Cardiac muscle cell (in vitro differentiated cells and primary cell): ENCODE results near the gene UPK1A. TPM values are rescaled to one million over a fixed set of nuclear protein-coding genes. Genes with fewer than 3 reads are reported as not detected.
"Not testable (repeated sequence)": the region's sequence is repeated elsewhere in the genome, so short reads cannot be mapped to it uniquely, and the experiment has no call there.

Source experiments
- DNase-seq, 2 donors: peaks; one replicate each; pipeline versions ENCODE4 v3.0.0 to v3.0.0-alpha.2; 2010 to 2017; ENCODE audit warnings: low read depth in 1 of 2, low spot score in 1 of 2
- H3K27ac ChIP-seq: fragments of 200-600 bp; sonication (generic); 2 replicates; pipeline ENCODE4 v1.5.1; 2016
- H3K27me3 ChIP-seq: fragments of 200-600 bp; sonication (generic); 2 replicates; pipeline ENCODE4 v1.6.0; 2016; ENCODE audit warnings: control low read depth
- H3K36me3 ChIP-seq: fragments of 200-600 bp; sonication (generic); 2 replicates; pipeline ENCODE4 v1.5.1; 2016; ENCODE audit warnings: control low read depth
- H3K4me1 ChIP-seq: fragments of 200-600 bp; sonication (generic); 2 replicates; pipeline ENCODE4 v1.8.1; 2017; ENCODE audit warnings: low read depth, mild to moderate bottlenecking, mixed run types
- H3K4me3 ChIP-seq: fragments of 200-600 bp; sonication (generic); 2 replicates; pipeline ENCODE4 v1.5.1; 2016; ENCODE audit warnings: mild to moderate bottlenecking
- H3K9me3 ChIP-seq: fragments of 200-600 bp; sonication (generic); 2 replicates; pipeline ENCODE4 v1.5.1; 2017; ENCODE audit warnings: low read depth, mild to moderate bottlenecking, control low read depth
- CTCF ChIP-seq: IDR thresholded peaks from 2 replicates; pipeline ENCODE4 v1.5.1; 2012; ENCODE audit warnings: low read depth, mild to moderate bottlenecking, low read length
- polyA plus RNA-seq: library from polyadenylated mRNA; unstranded; fragments of >200 nt; fragmentation: Nextera tagmentation; extraction: Ambion mirVana; gene quantifications from 2 replicates; pipeline ENCODE4 v1.2.1, GENCODE V29; 2016
- total RNA-seq: library from RNA; depleted of rRNA; stranded (reverse); fragments of >200 nt; gene quantifications from 2 replicates; pipeline ENCODE4 v1.2.3, GENCODE V29; 2016

The UPK1A gene
- total and polyA plus RNA-seq, 2 experiments from 2014 or later = 1.4 TPM; not detected in 1

- Histone ChIP-seq H3K4me3 (peak overlapping the region; percentile 32), H3K27ac (no peak overlapping the region), H3K36me3 (no peaks in the 10 kb centered on the region), H3K9me3 (no peaks in the 10 kb centered on the region), H3K4me1 (no peaks in the 10 kb centered on the region), H3K27me3 (peaks cover 21% of the 10 kb centered on the region)
- DNase-seq = peak; percentile 38 to 63
- no peak for TF ChIP-seq CTCF
Observed at GRCh38 chr19:35673121-35673804, 6.9 kb downstream of the UPK1A start.

- Histone ChIP-seq H3K27ac (no peak overlapping the region), H3K4me1 (no peaks in the 10 kb centered on the region), H3K27me3 (peaks cover 16% of the 10 kb centered on the region), H3K36me3 (no peaks in the 10 kb centered on the region), H3K9me3 (no peaks in the 10 kb centered on the region), H3K4me3 (no peak overlapping the region)
- DNase-seq = no peak
- TF ChIP-seq CTCF = no peak
Observed at GRCh38 chr19:35675589-35676140, 9.3 kb downstream of the UPK1A start.

GRCh38 chr19:35689836-35690235 is 23.5 kb downstream of the UPK1A start:
- no peak overlapping the region for H3K27ac ChIP-seq
- no peaks in the 10 kb centered on the region for H3K27me3 ChIP-seq
- H3K4me3 ChIP-seq = no peak overlapping the region
- no peaks in the 10 kb centered on the region for H3K9me3 ChIP-seq
- TF ChIP-seq CTCF = no peak
- no peaks in the 10 kb centered on the region for H3K36me3 ChIP-seq
- no peak for DNase-seq
- H3K4me1 ChIP-seq = no peaks in the 10 kb centered on the region

- H3K36me3 ChIP-seq, H3K4me3 ChIP-seq, H3K27ac ChIP-seq, H3K9me3 ChIP-seq, H3K4me1 ChIP-seq, H3K27me3 ChIP-seq, DNase-seq: not testable (repeated sequence)
Observed at GRCh38 chr19:35691106-35691505, 24.8 kb downstream of the UPK1A start.

GRCh38 chr19:35692010-35692409 is 25.7 kb downstream of the UPK1A start:
- DNase-seq = no peak
- H3K4me1 ChIP-seq = no peaks in the 10 kb centered on the region
- no peak for TF ChIP-seq CTCF

GRCh38 chr19:35693422-35693821 is 27.1 kb downstream of the UPK1A start:
- no peak for DNase-seq
- no peaks in the 10 kb centered on the region for H3K9me3 ChIP-seq
- H3K27me3 ChIP-seq = no peaks in the 10 kb centered on the region
- no peaks in the 10 kb centered on the region for H3K4me1 ChIP-seq
- H3K36me3 ChIP-seq = no peaks in the 10 kb centered on the region
- TF ChIP-seq CTCF = no peak
- H3K4me3 ChIP-seq = no peak overlapping the region
- no peak overlapping the region for H3K27ac ChIP-seq

More at GRCh38 chr19:35692010-35692409, 25.7 kb downstream of the UPK1A start:
- Histone ChIP-seq H3K36me3 (no peaks in the 10 kb centered on the region), H3K27ac (no peak overlapping the region), H3K4me3 (no peak overlapping the region), H3K9me3 (no peaks in the 10 kb centered on the region), H3K27me3 (no peaks in the 10 kb centered on the region)
